Progenitor cell of endocrine pancreas (in vitro differentiated cells): ENCODE results near the gene DMWD. TPM values are rescaled to one million over a fixed set of nuclear protein-coding genes. Genes with fewer than 3 reads are reported as not detected.

Experiments
- DNase-seq: peaks from one replicate; pipeline ENCODE4 v3.0.0; 2021; ENCODE audit warnings: low spot score; ENCODE audit not compliant: unreplicated experiment
- H3K27ac Mint-ChIP-seq: 2 replicates; pipeline ENCODE4 v1.8.0; 2021; ENCODE audit warnings: mild to moderate bottlenecking, moderate library complexity, mixed read lengths
- H3K27me3 Mint-ChIP-seq: 2 replicates; pipeline ENCODE4 v1.8.0; 2021; ENCODE audit warnings: mixed read lengths
- H3K36me3 Mint-ChIP-seq: 2 replicates; pipeline ENCODE4 v1.8.0; 2022; ENCODE audit warnings: mixed read lengths; ENCODE audit not compliant: insufficient read depth
- H3K4me1 Mint-ChIP-seq: 2 replicates; pipeline ENCODE4 v1.8.0; 2021; ENCODE audit warnings: low read depth, mixed read lengths
- H3K4me3 Mint-ChIP-seq: 2 replicates; pipeline ENCODE4 v1.8.0; 2021; ENCODE audit warnings: low read depth, mild to moderate bottlenecking, moderate library complexity, mixed read lengths
- H3K9me3 Mint-ChIP-seq: 2 replicates; pipeline ENCODE4 v1.8.0; 2021; ENCODE audit warnings: low read depth, mixed read lengths
- CTCF ChIP-seq: fragments of 200-600 bp; sonication (generic); IDR thresholded peaks from one replicate; pipeline ENCODE4 v1.5.0; 2021; ENCODE audit warnings: antibody characterized with exemption, mild to moderate bottlenecking; ENCODE audit not compliant: unreplicated experiment
- total RNA-seq: library from RNA; stranded (reverse); gene quantifications from 2 replicates; pipeline ENCODE4 v1.2.1, GENCODE V29; 2021

Gene DMWD
- total RNA-seq, 1 donor from 2014 or later = 108 TPM

GRCh38 chr19:45772130-45772840 is 20.4 kb downstream of the DMWD start:
- Mint-ChIP-seq H3K27ac (peak overlapping the region; percentile 84), H3K9me3 (no peaks in the 10 kb centered on the region), H3K27me3 (no peaks in the 10 kb centered on the region), H3K4me3 (peak overlapping the region; percentile 37), H3K36me3 (peaks cover 20% of the 10 kb centered on the region), H3K4me1 (peaks cover 13% of the 10 kb centered on the region)
- TF ChIP-seq CTCF = no peak
- DNase-seq = no peak

DNA sequence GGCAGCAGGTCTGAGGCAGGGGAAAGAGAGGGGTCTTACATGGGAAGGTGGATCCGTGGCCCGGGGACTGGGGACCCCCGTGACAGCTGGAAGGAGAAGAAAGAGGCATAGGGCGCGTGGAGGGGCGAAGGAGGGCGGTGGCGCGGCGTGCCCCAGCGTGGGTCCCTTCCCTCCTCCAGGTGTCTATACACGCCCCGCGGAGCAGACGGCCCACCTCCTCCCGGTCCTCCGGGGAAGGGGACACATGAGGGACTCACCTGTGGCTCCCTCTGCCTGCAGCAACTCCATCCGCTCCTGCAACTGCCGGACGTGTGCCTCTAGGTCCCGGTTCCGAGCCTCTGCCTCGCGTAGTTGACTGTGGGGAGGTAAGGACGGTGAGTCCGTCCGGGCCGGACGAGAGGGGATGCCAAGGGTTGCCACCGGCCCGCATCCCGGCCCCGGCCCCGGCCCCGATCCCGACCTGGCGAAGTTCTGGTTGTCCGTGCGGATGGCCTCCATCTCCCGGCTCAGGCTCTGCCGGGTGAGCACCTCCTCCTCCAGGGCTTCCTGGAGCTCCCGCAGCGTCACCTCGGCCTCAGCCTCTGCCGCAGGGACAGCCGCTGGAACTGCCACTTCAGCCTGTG is 21.2 kb downstream of the DMWD start:
- H3K27ac Mint-ChIP-seq = peak overlapping the region; percentile 31
- H3K36me3 Mint-ChIP-seq = peaks cover 14% of the 10 kb centered on the region
- H3K27me3 Mint-ChIP-seq = no peaks in the 10 kb centered on the region

DNA sequence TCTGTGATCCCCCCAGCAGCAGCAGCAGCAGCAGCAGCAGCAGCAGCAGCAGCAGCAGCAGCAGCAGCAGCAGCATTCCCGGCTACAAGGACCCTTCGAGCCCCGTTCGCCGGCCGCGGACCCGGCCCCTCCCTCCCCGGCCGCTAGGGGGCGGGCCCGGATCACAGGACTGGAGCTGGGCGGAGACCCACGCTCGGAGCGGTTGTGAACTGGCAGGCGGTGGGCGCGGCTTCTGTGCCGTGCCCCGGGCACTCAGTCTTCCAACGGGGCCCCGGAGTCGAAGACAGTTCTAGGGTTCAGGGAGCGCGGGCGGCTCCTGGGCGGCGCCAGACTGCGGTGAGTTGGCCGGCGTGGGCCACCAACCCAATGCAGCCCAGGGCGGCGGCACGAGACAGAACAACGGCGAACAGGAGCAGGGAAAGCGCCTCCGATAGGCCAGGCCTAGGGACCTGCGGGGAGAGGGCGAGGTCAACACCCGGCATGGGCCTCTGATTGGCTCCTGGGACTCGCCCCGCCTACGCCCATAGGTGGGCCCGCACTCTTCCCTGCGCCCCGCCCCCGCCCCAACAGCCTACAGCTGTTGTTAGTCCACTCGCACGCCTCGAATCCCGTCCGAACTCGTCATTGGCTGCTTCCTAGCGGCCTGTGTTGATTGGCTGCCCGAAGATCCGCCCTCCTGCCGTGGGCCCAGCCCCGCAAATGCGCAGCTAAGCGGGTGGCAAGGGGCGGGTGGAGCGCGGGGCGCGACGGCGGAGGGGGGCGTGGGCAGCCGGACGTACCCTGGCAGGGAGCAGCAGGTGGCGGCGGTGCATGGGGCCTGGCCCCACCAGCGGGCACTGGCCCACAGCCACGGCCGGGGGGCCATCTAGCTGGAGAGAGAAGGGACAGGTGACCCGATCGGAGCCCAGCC is 22.2 kb downstream of the DMWD start:
- Mint-ChIP-seq H3K4me1 (peaks cover 18% of the 10 kb centered on the region), H3K27ac (peak overlapping the region; percentile 98), H3K9me3 (no peaks in the 10 kb centered on the region), H3K27me3 (no peaks in the 10 kb centered on the region), H3K36me3 (peaks cover 14% of the 10 kb centered on the region), H3K4me3 (peak overlapping the region; percentile 97)
- TF ChIP-seq CTCF = peak; percentile 94
- peak; percentile 93 for DNase-seq

More for the DNA sequence above, 21.2 kb downstream of the DMWD start:
- peaks cover 16% of the 10 kb centered on the region for H3K4me1 Mint-ChIP-seq
- TF ChIP-seq CTCF = no peak
- DNase-seq = no peak
- H3K4me3 Mint-ChIP-seq = peak overlapping the region; percentile 41
- H3K9me3 Mint-ChIP-seq = no peaks in the 10 kb centered on the region

DNA sequence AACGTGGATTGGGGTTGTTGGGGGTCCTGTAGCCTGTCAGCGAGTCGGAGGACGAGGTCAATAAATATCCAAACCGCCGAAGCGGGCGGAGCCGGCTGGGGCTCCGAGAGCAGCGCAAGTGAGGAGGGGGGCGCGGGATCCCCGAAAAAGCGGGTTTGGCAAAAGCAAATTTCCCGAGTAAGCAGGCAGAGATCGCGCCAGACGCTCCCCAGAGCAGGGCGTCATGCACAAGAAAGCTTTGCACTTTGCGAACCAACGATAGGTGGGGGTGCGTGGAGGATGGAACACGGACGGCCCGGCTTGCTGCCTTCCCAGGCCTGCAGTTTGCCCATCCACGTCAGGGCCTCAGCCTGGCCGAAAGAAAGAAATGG is 22.8 kb downstream of the DMWD start:
- H3K4me1 Mint-ChIP-seq = peaks cover 21% of the 10 kb centered on the region
- DNase-seq = no peak

More for the DNA sequence above, 22.8 kb downstream of the DMWD start:
- Mint-ChIP-seq H3K4me3 (peak overlapping the region; percentile 97), H3K27me3 (no peaks in the 10 kb centered on the region), H3K36me3 (peaks cover 12% of the 10 kb centered on the region), H3K27ac (peak overlapping the region; percentile 98), H3K9me3 (no peaks in the 10 kb centered on the region)
- no peak for TF ChIP-seq CTCF
